HepG2 (cell line): Measurements from ENCODE around the gene TOPORS. TPM values are rescaled to one million over a fixed set of nuclear protein-coding genes. Genes with fewer than 3 reads are reported as not detected.

Experiments
- GABPB1 ChIP-seq: IDR thresholded peaks from 2 replicates; pipeline ENCODE4 v1.6.1; 2016; ENCODE audit warnings: mild to moderate bottlenecking, missing genetic modification reagents, moderate library complexity, missing compliant biosample characterization
- GPN1 ChIP-seq: sonication (generic); formaldehyde crosslinking; IDR thresholded peaks from 2 replicates; pipeline ENCODE4 v1.5.1; 2020; ENCODE audit warnings: missing genetic modification reagents, borderline replicate concordance
- HDAC2 ChIP-seq: sonication (generic); formaldehyde crosslinking; IDR thresholded peaks from 2 replicates; pipeline ENCODE4 v1.4.0; 2020; ENCODE audit warnings: missing genetic modification reagents
- KLF16 ChIP-seq, 2 experiments: sonication (generic) in 1 of 2; formaldehyde crosslinking in 1 of 2; IDR thresholded peaks; 2 replicates each; pipeline versions ENCODE4 v1.6.1 to v1.8.0; 2016 to 2023; ENCODE audit warnings: missing genetic modification reagents in 2 of 2, missing compliant biosample characterization in 1 of 2
- NFYB ChIP-seq: sonication (generic); formaldehyde crosslinking; IDR thresholded peaks from 2 replicates; pipeline ENCODE4 v1.4.0; 2020; ENCODE audit warnings: missing genetic modification reagents
- PHB2 ChIP-seq: fragments of 450-650 bp; IDR thresholded peaks from 2 replicates; pipeline ENCODE4 v1.6.1; 2018; ENCODE audit not compliant: partially characterized antibody
- RFX1 ChIP-seq: fragments of 450-650 bp; IDR thresholded peaks from 2 replicates; pipeline ENCODE4 v1.6.1; 2017
- RXRA ChIP-seq: sonication (generic); formaldehyde crosslinking; IDR thresholded peaks from 2 replicates; pipeline ENCODE4 v1.5.1; 2020; ENCODE audit warnings: missing genetic modification reagents
- SKI ChIP-seq: fragments of 450-650 bp; IDR thresholded peaks from one replicate; pipeline ENCODE4 v1.6.1; 2018; ENCODE audit warnings: mild to moderate bottlenecking; ENCODE audit not compliant: partially characterized antibody
- STAG1 ChIP-seq: sonication (generic); formaldehyde crosslinking; IDR thresholded peaks from 2 replicates; pipeline ENCODE4 v1.4.0; 2020; ENCODE audit warnings: missing genetic modification reagents
- U2AF1 ChIP-seq: fragments of 200-400 bp; formaldehyde crosslinking; optimal IDR thresholded peaks from 2 replicates; pipeline ENCODE3; 2017; ENCODE audit warnings: mild to moderate bottlenecking, low read depth, low read length
- U2AF2 ChIP-seq: fragments of 200-400 bp; formaldehyde crosslinking; IDR thresholded peaks from 2 replicates; pipeline ENCODE4 v1.6.1; 2017; ENCODE audit warnings: low read depth, mild to moderate bottlenecking, low read length
- ZNF263 ChIP-seq: sonication (generic); formaldehyde crosslinking; IDR thresholded peaks from 2 replicates; pipeline ENCODE4 v1.4.0; 2020; ENCODE audit warnings: missing genetic modification reagents
- ZNF460 ChIP-seq: sonication (generic); formaldehyde crosslinking; IDR thresholded peaks from 2 replicates; pipeline ENCODE4 v1.5.1; 2020; ENCODE audit warnings: missing genetic modification reagents, mild to moderate bottlenecking, borderline replicate concordance
- ZNF569 ChIP-seq: sonication (generic); formaldehyde crosslinking; IDR thresholded peaks from 2 replicates; pipeline ENCODE4 v1.5.0; 2020; ENCODE audit warnings: mild to moderate bottlenecking, missing genetic modification reagents, moderate library complexity, borderline replicate concordance
- ZNF616 ChIP-seq: sonication (generic); formaldehyde crosslinking; IDR thresholded peaks from 2 replicates; pipeline ENCODE4 v1.5.0; 2020; ENCODE audit warnings: low read depth, mild to moderate bottlenecking, missing genetic modification reagents
- ZNF672 ChIP-seq: sonication (generic); formaldehyde crosslinking; IDR thresholded peaks from 2 replicates; pipeline ENCODE4 v1.8.1; 2022; ENCODE audit warnings: missing genetic modification reagents
- ZNF749 ChIP-seq: sonication (generic); formaldehyde crosslinking; IDR thresholded peaks from 2 replicates; pipeline ENCODE4 v1.8.0; 2022; ENCODE audit warnings: mild to moderate bottlenecking, missing genetic modification reagents, moderate library complexity, borderline replicate concordance
- ZNF768 ChIP-seq: sonication (generic); formaldehyde crosslinking; IDR thresholded peaks from 2 replicates; pipeline ENCODE4 v1.4.0; 2020; ENCODE audit warnings: missing genetic modification reagents
- polyA plus RNA-seq, 8 experiments: library from polyadenylated mRNA; depleted of rRNA in 3 of 8; stranded (reverse) in 7 of 8; unstranded in 1 of 8; fragments of >200 nt; fragmentation: Illumina TruSeq in 4 of 8; extraction: Trizol in 4 of 8; gene quantifications; 2 replicates each; pipeline versions ENCODE4 v1.2.1 to v1.2.3, GENCODE V29; 2011 to 2016; ENCODE audit warnings: low read depth in 4 of 8, missing spikeins in 1 of 8, mixed read lengths in 1 of 8; ENCODE audit not compliant: insufficient read depth in 1 of 8
- total RNA-seq, 5 experiments: library from RNA; depleted of rRNA; stranded (reverse); fragments of >200 nt; fragmentation: Illumina TruSeq; extraction: Trizol; gene quantifications; 2 replicates each; pipeline ENCODE4 v1.2.3, GENCODE V29; 2016; ENCODE audit warnings: low read depth in 1 of 5
- TF ChIP-seq, protein P1 (sequence below): sonication (generic); formaldehyde crosslinking; IDR thresholded peaks from one replicate; pipeline ENCODE4 v1.5.1; 2020; ENCODE audit warnings: mild to moderate bottlenecking, missing genetic modification reagents; ENCODE audit errors: not compliant biosample characterization
- TF ChIP-seq, protein P2 (sequence below): sonication (generic); formaldehyde crosslinking; IDR thresholded peaks from 2 replicates; pipeline ENCODE4 v1.4.0; 2020; ENCODE audit warnings: missing genetic modification reagents
- TF ChIP-seq, protein P3 (sequence below): IDR thresholded peaks from 2 replicates; pipeline ENCODE4 v1.6.1; 2016; ENCODE audit warnings: missing biosample characterization, missing genetic modification reagents, low read depth

The TOPORS gene
- total and polyA plus RNA-seq, 2 of the 13 experiments (the other 11 are each of a cell fraction or from before 2014, with no cell fraction given), result 6.8 to 19.6 TPM

DNA sequence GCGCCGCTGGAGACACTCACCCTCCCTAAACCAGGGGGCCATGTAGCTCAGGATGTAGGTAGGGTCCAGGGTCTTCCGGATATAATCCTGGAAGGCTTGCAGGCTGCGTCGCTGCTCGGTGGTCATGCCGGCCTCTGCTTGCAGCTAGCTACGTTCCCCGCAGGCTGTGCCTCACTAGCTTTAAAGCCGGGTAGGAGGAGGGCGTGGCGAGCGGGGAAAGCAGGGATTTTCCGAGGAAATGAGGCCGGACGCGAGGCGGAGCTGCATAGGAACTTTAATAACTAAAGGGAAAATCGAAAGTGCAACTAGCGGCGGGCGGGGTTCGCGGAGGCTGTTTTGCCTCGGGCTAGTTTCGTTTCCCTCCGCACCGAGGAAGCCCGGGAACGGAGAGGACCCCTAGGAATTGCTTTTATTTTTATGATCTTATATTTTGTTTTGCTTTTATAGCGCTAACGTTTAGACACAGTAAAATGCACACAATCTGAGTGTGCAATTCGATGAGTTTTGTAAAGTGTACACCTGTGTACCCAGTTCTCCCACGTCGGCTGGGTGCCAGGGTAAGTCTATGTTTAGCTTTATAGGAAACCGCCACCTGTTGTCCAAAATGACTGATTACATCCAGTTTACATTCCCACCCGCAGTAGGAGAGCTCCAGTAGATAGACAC is 26.2 kb downstream of the TOPORS start, which contains the start of gene RIGI (continued):
- TF ChIP-seq, protein P1, sequence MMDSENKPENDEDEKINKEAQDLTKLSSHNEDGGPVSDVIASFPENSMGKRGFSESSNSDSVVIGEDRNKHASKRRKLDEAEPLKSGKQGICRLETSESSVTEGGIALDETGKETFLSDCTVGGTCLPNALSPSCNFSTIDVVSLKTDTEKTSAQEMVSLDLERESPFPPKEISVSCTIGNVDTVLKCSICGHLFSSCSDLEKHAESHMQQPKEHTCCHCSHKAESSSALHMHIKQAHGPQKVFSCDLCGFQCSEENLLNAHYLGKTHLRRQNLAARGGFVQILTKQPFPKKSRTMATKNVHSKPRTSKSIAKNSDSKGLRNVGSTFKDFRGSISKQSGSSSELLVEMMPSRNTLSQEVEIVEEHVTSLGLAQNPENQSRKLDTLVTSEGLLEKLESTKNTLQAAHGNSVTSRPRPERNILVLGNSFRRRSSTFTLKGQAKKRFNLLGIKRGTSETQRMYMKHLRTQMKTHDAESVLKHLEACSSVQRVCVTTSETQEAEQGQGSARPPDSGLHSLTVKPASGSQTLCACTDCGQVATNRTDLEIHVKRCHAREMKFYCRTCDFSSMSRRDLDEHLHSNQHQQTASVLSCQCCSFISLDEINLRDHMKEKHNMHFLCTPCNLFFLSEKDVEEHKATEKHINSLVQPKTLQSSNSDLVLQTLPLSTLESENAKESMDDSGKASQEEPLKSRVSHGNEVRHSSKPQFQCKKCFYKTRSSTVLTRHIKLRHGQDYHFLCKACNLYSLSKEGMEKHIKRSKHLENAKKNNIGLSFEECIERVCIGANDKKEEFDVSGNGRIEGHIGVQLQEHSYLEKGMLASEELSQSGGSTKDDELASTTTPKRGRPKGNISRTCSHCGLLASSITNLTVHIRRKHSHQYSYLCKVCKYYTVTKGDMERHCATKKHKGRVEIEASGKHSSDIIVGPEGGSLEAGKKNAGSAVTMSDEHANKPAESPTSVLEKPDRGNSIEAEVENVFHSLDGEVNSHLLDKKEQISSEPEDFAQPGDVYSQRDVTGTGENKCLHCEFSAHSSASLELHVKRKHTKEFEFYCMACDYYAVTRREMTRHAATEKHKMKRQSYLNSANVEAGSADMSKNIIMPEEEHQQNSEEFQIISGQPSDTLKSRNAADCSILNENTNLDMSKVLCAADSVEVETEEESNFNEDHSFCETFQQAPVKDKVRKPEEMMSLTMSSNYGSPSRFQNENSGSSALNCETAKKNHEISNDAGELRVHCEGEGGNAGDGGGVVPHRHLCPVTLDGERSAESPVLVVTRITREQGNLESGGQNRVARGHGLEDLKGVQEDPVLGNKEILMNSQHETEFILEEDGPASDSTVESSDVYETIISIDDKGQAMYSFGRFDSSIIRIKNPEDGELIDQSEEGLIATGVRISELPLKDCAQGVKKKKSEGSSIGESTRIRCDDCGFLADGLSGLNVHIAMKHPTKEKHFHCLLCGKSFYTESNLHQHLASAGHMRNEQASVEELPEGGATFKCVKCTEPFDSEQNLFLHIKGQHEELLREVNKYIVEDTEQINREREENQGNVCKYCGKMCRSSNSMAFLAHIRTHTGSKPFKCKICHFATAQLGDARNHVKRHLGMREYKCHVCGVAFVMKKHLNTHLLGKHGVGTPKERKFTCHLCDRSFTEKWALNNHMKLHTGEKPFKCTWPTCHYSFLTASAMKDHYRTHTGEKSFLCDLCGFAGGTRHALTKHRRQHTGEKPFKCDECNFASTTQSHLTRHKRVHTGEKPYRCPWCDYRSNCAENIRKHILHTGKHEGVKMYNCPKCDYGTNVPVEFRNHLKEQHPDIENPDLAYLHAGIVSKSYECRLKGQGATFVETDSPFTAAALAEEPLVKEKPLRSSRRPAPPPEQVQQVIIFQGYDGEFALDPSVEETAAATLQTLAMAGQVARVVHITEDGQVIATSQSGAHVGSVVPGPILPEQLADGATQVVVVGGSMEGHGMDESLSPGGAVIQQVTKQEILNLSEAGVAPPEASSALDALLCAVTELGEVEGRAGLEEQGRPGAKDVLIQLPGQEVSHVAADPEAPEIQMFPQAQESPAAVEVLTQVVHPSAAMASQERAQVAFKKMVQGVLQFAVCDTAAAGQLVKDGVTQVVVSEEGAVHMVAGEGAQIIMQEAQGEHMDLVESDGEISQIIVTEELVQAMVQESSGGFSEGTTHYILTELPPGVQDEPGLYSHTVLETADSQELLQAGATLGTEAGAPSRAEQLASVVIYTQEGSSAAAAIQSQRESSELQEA (CRISPR knock-in tag), result no peak
- TF ChIP-seq, protein P2, sequence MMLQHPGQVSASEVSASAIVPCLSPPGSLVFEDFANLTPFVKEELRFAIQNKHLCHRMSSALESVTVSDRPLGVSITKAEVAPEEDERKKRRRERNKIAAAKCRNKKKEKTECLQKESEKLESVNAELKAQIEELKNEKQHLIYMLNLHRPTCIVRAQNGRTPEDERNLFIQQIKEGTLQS, result no peak
- TF ChIP-seq SKI, result no peak
- TF ChIP-seq RXRA (CRISPR knock-in tag), result no peak; the same call in 1 of the 2 replicates
- no peak for TF ChIP-seq ZNF460 (CRISPR knock-in tag)
- TF ChIP-seq U2AF1, result no peak
- TF ChIP-seq, protein P3, sequence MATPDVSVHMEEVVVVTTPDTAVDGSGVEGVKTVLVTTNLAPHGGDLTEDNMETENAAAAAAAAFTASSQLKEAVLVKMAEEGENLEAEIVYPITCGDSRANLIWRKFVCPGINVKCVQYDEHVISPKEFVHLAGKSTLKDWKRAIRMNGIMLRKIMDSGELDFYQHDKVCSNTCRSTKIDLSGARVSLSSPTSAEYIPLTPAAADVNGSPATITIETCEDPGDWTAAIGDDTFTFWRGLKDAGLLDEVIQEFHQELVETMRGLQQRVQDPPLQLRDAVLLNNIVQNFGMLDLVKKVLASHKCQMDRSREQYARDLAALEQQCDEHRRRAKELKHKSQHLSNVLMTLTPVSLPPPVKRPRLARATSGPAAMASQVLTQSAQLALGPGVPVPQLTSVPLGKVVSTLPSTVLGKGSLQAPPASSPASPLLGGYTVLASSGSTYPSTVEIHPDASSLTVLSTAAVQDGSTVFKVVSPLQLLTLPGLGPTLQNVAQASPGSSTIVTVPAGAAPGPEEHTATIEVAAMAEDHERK, result no peak
- no peak for TF ChIP-seq ZNF749 (CRISPR knock-in tag)
- TF ChIP-seq U2AF2, result no peak
- TF ChIP-seq ZNF569 (CRISPR knock-in tag), result no peak
- TF ChIP-seq ZNF263 (CRISPR knock-in tag), result no peak
- TF ChIP-seq ZNF768 (CRISPR knock-in tag), result peak; percentile 38; the same call in 1 of the 2 replicates
- TF ChIP-seq GABPB1 (CRISPR knock-in tag), result peak; percentile 67
- no peak for TF ChIP-seq RFX1
- peak in 1 of 2 experiments; percentile 62; a peak in 1 of 4 replicates for TF ChIP-seq KLF16 (CRISPR knock-in tag; IDR thresholded peaks at IDR 0.05)
- no peak for TF ChIP-seq PHB2
- peak; percentile 64 for TF ChIP-seq STAG1
- peak; percentile 58 for TF ChIP-seq HDAC2
- no peak for TF ChIP-seq ZNF616 (CRISPR knock-in tag)
- TF ChIP-seq NFYB (CRISPR knock-in tag), result no peak; the same call in 1 of the 2 replicates
- TF ChIP-seq ZNF672 (CRISPR knock-in tag), result no peak
- TF ChIP-seq GPN1, result no peak
